Endothelial cell of umbilical vein (primary cell): ENCODE data around the gene AASDHPPT. TPM values are rescaled to one million over a fixed set of nuclear protein-coding genes. Genes with fewer than 3 reads are reported as not detected.

Source experiments
- BruUV-seq: library from RNA; stranded (reverse); fragments of 400-500 nt; replicated peaks from 2 replicates; lab custom pipeline; 2021; lab: Mats Ljungman, UMichigan
- CTCF ChIA-PET: fragments of 300-600, 350-600 bp; sonication (Branson Sonifier 250); formaldehyde crosslinking; loops from one replicate; lab custom pipeline; 2021; ENCODE audit warnings: antibody characterized with exemption, inconsistent platforms; lab: Charles Lee
- POLR2A ChIA-PET: fragments of 300-600, 350-600 bp; sonication (Branson Sonifier 250); formaldehyde crosslinking; loops from one replicate; lab custom pipeline; 2021; ENCODE audit warnings: antibody characterized with exemption, inconsistent platforms; lab: Charles Lee
- DNase-seq: peaks from one replicate; pipeline ENCODE4 v3.0.0-alpha.2; 2011; ENCODE audit warnings: low read depth, low spot score
- FAIRE-seq: peaks from 2 replicates; lab custom pipeline; 2011; peaks lifted over from hg19 to GRCh38; lab: Jason Lieb, UNC
- H2AFZ ChIP-seq: 2 replicates; pipeline ENCODE4 v1.6.0; 2012; ENCODE audit warnings: low read depth, low read length, control low read depth, inconsistent platforms
- H3K27ac ChIP-seq: 2 replicates; pipeline ENCODE4 v1.5.1; 2011; ENCODE audit warnings: low read depth, mild to moderate bottlenecking, control low read depth, low read length, moderate library complexity; ENCODE audit not compliant: insufficient read depth
- H3K27me3 ChIP-seq, 2 experiments: 2 replicates each; pipeline versions ENCODE4 v1.6.0 to v1.6.1; 2011; ENCODE audit warnings: low read length in 2 of 2, mixed read lengths in 1 of 2; ENCODE audit not compliant: control insufficient read depth in 2 of 2, insufficient read depth in 2 of 2
- H3K36me3 ChIP-seq, 2 experiments: 2 replicates in 1 of 2; 3 replicates in 1 of 2; pipeline ENCODE4 v1.5.1; 2011; ENCODE audit warnings: low read length in 2 of 2, mild to moderate bottlenecking in 1 of 2, moderate library complexity in 1 of 2; ENCODE audit not compliant: control insufficient read depth in 2 of 2, insufficient read depth in 2 of 2; ENCODE audit errors: extremely low read depth in 1 of 2
- H3K4me1 ChIP-seq: 3 replicates; pipeline ENCODE4 v1.5.1; 2011; ENCODE audit warnings: mild to moderate bottlenecking, low read length; ENCODE audit not compliant: control insufficient read depth, insufficient read depth; ENCODE audit errors: extremely low read depth
- H3K4me2 ChIP-seq: 2 replicates; pipeline ENCODE4 v1.6.1; 2011; ENCODE audit warnings: low read length, control low read depth, mixed read lengths; ENCODE audit not compliant: insufficient read depth
- H3K4me3 ChIP-seq, 3 experiments: fragments of 200-600 bp in 1 of 3; sonication (generic), shearing (Covaris generic) in 1 of 3; replicated peaks in 1 of 3; 2 replicates each; pipeline ENCODE4 v1.5.1; 2011 to 2016; ENCODE audit warnings: control low read depth in 3 of 3, low read length in 3 of 3, mild to moderate bottlenecking in 2 of 3, inconsistent platforms in 1 of 3, low read depth in 1 of 3, moderate library complexity in 1 of 3; ENCODE audit not compliant: insufficient read depth in 1 of 3
- H3K79me2 ChIP-seq: 2 replicates; pipeline ENCODE4 v1.6.0; 2012; ENCODE audit warnings: low read length, inconsistent platforms; ENCODE audit not compliant: control insufficient read depth, insufficient read depth
- H3K9ac ChIP-seq: replicated peaks from 2 replicates; pipeline ENCODE3; 2011; ENCODE audit warnings: low read length, control low read depth; ENCODE audit not compliant: insufficient read depth; ENCODE audit errors: extremely low read depth
- H3K9me1 ChIP-seq: replicated peaks from 3 replicates; pipeline ENCODE4 v1.6.0; 2011; ENCODE audit warnings: mild to moderate bottlenecking, low read length; ENCODE audit not compliant: control insufficient read depth, insufficient read depth; ENCODE audit errors: extremely low read depth
- H3K9me3 ChIP-seq: replicated peaks from 2 replicates; pipeline ENCODE4 v1.5.1; 2012; ENCODE audit warnings: low read length, inconsistent platforms; ENCODE audit not compliant: control insufficient read depth, insufficient read depth
- H4K20me1 ChIP-seq: replicated peaks from 2 replicates; pipeline ENCODE3; 2011; ENCODE audit warnings: mild to moderate bottlenecking, low read length; ENCODE audit not compliant: control insufficient read depth, insufficient read depth; ENCODE audit errors: extremely low read depth
- EZH2 ChIP-seq: IDR thresholded peaks from 2 replicates; pipeline ENCODE4 v1.6.1; 2012; ENCODE audit warnings: borderline replicate concordance, low read depth, mild to moderate bottlenecking, moderate library complexity, low read length, inconsistent platforms; ENCODE audit not compliant: severe bottlenecking
- FOS ChIP-seq: IDR thresholded peaks from 2 replicates; pipeline ENCODE4 v1.6.1; 2011; ENCODE audit warnings: mild to moderate bottlenecking, low read length, moderate library complexity, borderline replicate concordance; ENCODE audit not compliant: insufficient read depth
- GATA2 ChIP-seq: IDR thresholded peaks from 2 replicates; pipeline ENCODE4 v1.7.0; 2011; ENCODE audit warnings: low read depth, mild to moderate bottlenecking, moderate library complexity, mixed read lengths, low read length; ENCODE audit not compliant: insufficient read length, insufficient read depth
- JUN ChIP-seq: IDR thresholded peaks from 2 replicates; pipeline ENCODE4 v1.6.1; 2011; ENCODE audit warnings: borderline replicate concordance, low read depth; ENCODE audit not compliant: insufficient read length, insufficient read depth
- MAX ChIP-seq: IDR thresholded peaks from 2 replicates; pipeline ENCODE4 v1.6.1; 2011; ENCODE audit not compliant: insufficient read depth, insufficient read length
- MYC ChIP-seq: IDR thresholded peaks from one replicate; pipeline ENCODE4 v1.6.1; 2011; ENCODE audit warnings: mild to moderate bottlenecking, low read depth, low read length
- POLR2A ChIP-seq: IDR thresholded peaks from 2 replicates; pipeline ENCODE4 v1.6.1; 2012; ENCODE audit warnings: low read depth, mild to moderate bottlenecking, control low read depth, low read length
- POLR2AphosphoS5 ChIP-seq: IDR thresholded peaks from 2 replicates; pipeline ENCODE4 v1.6.1; 2012; ENCODE audit warnings: low read depth, mild to moderate bottlenecking, control low read depth, low read length, moderate library complexity; ENCODE audit not compliant: insufficient read depth
- dilution Hi-C: fragments of 300-500 bp; cut with MboI; formaldehyde crosslinking; loops from one replicate; pipeline ENCODE4 v1.15.0; 2019; ENCODE audit warnings: low sequenced_read_pairs; ENCODE audit not compliant: extremely low pct_ligation_motif_present
- intact Hi-C: fragments of 100-400 bp; cut with micrococcal nuclease; formaldehyde crosslinking; loops from one replicate; pipeline ENCODE4 v1.10.0; 2022
- polyA plus RNA-seq, 4 experiments: library from polyadenylated mRNA; depleted of rRNA in 3 of 4; stranded (reverse) in 3 of 4; unstranded in 1 of 4; fragments of >200 nt; gene quantifications; 2 replicates each; pipeline versions ENCODE4 v1.2.1 to v1.2.3, GENCODE V29; 2011 to 2012; ENCODE audit warnings: missing spikeins in 1 of 4
- total RNA-seq: library from RNA; stranded (reverse); gene quantifications from 2 replicates; pipeline ENCODE4 v1.2.3, GENCODE V29; 2021
- TF ChIP-seq, protein P1 (sequence below), 2 donors: IDR thresholded peaks; 1 replicate in 1 of 2; 2 replicates in 1 of 2; pipeline ENCODE4 v1.5.1; 2011; ENCODE audit warnings: low read length in 2 of 2, mild to moderate bottlenecking in 2 of 2, moderate library complexity in 2 of 2, control low read depth in 1 of 2, inconsistent platforms in 1 of 2, low read depth in 1 of 2; ENCODE audit not compliant: insufficient read depth in 1 of 2; ENCODE audit errors: extremely low read depth in 1 of 2

AASDHPPT gene
- total and polyA plus RNA-seq, 2 donors (not counting 3 experiments of a cell fraction or from before 2014, with no cell fraction given) = 14.3 to 34.2 TPM

- no peak overlapping the region for H3K27ac ChIP-seq
- no peak for DNase-seq
- no peak overlapping the region for H2AFZ ChIP-seq
- CTCF ChIA-PET = interaction anchor here (1.7 to 2.7 kb wide), 2 partner anchors 8 to 13 kb away, joined by 5 to 10 read pairs; no protein-coding TSS in a partner anchor
- H3K9me1 ChIP-seq = no peaks in the 10 kb centered on the region
- intact Hi-C loops = no loop called here
- H3K27me3 ChIP-seq = no peaks in the 10 kb centered on the region
- TF ChIP-seq MYC (no peak), POLR2A (no peak), EZH2 (no peak), POLR2AphosphoS5 (no peak), GATA2 (no peak), JUN (no peak), FOS (no peak), MAX (no peak)
- TF ChIP-seq, protein P1, sequence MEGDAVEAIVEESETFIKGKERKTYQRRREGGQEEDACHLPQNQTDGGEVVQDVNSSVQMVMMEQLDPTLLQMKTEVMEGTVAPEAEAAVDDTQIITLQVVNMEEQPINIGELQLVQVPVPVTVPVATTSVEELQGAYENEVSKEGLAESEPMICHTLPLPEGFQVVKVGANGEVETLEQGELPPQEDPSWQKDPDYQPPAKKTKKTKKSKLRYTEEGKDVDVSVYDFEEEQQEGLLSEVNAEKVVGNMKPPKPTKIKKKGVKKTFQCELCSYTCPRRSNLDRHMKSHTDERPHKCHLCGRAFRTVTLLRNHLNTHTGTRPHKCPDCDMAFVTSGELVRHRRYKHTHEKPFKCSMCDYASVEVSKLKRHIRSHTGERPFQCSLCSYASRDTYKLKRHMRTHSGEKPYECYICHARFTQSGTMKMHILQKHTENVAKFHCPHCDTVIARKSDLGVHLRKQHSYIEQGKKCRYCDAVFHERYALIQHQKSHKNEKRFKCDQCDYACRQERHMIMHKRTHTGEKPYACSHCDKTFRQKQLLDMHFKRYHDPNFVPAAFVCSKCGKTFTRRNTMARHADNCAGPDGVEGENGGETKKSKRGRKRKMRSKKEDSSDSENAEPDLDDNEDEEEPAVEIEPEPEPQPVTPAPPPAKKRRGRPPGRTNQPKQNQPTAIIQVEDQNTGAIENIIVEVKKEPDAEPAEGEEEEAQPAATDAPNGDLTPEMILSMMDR (IDR thresholded peaks at IDR 0.05; ENCODE audit: extremely low read depth in 1 of 2, insufficient read depth in 1 of 2, low read depth in 1 of 2, low read length in 2 of 2) = no peak
- no peaks in the 10 kb centered on the region for H3K9me3 ChIP-seq
- no peaks in the 10 kb centered on the region for H3K4me1 ChIP-seq
- no peak for FAIRE-seq
- no peaks in the 10 kb centered on the region for H3K79me2 ChIP-seq
- POLR2A ChIA-PET = no interaction called here
- no peak overlapping the region for H3K9ac ChIP-seq
- no peak overlapping the region for H3K4me2 ChIP-seq
- dilution Hi-C loops = no loop called here
- no peaks in the 10 kb centered on the region for H4K20me1 ChIP-seq
- no peak overlapping the region for H3K4me3 ChIP-seq
- no TSS peak for BruUV-seq
- H3K36me3 ChIP-seq = peaks cover 3 to 19% of the 10 kb centered on the region in 2 experiments
Observed at GRCh38 chr11:106098893-106099553, 21.6 kb downstream of the AASDHPPT start.
